ENCODE results near the gene NME3. TPM values are rescaled to one million over a fixed set of nuclear protein-coding genes. Genes with fewer than 3 reads are reported as not detected.

Gene NME3
- total and polyA plus RNA-seq, 2 of the 4 experiments (the other 2 are of a cell fraction) = 12.7 to 41.2 TPM

DNA sequence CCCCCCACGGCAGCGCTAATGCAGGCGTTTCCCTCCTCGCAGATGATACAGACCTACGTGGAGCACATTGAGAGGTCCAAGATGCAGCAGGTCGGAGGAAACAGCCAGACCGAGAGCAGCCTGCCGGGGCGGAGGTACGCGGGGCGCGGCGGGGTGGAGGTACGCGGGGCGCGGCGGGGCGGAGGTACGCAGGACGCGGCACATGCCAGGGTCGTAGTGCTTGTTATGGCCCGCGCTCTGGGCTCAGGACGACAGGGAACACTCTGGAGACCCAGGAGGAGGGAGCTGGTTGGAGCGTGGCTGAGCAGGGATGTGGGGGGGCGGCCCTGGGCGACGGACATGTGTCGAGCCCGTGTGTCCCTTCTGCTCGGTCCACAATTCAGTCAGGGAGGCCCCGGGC, 41.9 kb downstream of the NME3 start:
- DNase-seq (no peak), ATAC-seq (ENCODE audit: low read depth) (no peak)
- H3K36me3 ChIP-seq (ENCODE audit: control insufficient read depth, insufficient read depth, low read length) = peaks cover 67% of the 10 kb centered on the region
- no peak overlapping the region for H2AK5ac ChIP-seq (ENCODE audit: low read depth, low read length)
- no peaks in the 10 kb centered on the region for H3K27me3 ChIP-seq (ENCODE audit: control insufficient read depth, insufficient read depth, low read length)
- BruUV-seq (replicated peaks) = no TSS peak
- no peak overlapping the region for H3K4me3 ChIP-seq (ENCODE audit: insufficient read depth, low read depth, low read length)
- peaks cover 4% of the 10 kb centered on the region; the same call in 1 of the 2 replicates for H3K9me1 ChIP-seq (ENCODE audit: insufficient read depth, low read length)
- no peak overlapping the region for H3K14ac ChIP-seq (replicated peaks; ENCODE audit: low read depth, low read length)
- no peak overlapping the region for H3K23ac ChIP-seq (ENCODE audit: low read depth, low read length)
- no peak overlapping the region for H2BK5ac ChIP-seq (ENCODE audit: low read depth, low read length, poor library complexity, severe bottlenecking)
- dilution Hi-C loops (cut with HindIII; ENCODE audit: low sequenced_read_pairs, unreplicated experiment) (no loop called here), in situ Hi-C loops (cut with MboI; ENCODE audit: low sequenced_read_pairs) (no loop called here), intact Hi-C loops (cut with micrococcal nuclease) (no loop called here)
- no peak overlapping the region for H2AFZ ChIP-seq (replicated peaks; ENCODE audit: low read length, poor library complexity)
- no peak overlapping the region for H2BK20ac ChIP-seq (ENCODE audit: low read depth, low read length)
- no peak for TF ChIP-seq BHLHE40 (IDR thresholded peaks at IDR 0.05; ENCODE audit: low read depth, low read length)
- TF ChIP-seq, protein P1, sequence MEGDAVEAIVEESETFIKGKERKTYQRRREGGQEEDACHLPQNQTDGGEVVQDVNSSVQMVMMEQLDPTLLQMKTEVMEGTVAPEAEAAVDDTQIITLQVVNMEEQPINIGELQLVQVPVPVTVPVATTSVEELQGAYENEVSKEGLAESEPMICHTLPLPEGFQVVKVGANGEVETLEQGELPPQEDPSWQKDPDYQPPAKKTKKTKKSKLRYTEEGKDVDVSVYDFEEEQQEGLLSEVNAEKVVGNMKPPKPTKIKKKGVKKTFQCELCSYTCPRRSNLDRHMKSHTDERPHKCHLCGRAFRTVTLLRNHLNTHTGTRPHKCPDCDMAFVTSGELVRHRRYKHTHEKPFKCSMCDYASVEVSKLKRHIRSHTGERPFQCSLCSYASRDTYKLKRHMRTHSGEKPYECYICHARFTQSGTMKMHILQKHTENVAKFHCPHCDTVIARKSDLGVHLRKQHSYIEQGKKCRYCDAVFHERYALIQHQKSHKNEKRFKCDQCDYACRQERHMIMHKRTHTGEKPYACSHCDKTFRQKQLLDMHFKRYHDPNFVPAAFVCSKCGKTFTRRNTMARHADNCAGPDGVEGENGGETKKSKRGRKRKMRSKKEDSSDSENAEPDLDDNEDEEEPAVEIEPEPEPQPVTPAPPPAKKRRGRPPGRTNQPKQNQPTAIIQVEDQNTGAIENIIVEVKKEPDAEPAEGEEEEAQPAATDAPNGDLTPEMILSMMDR (conservative IDR thresholded peaks at IDR 0.05; ENCODE audit: low read depth, low read length) = no peak
- TF ChIP-seq CEBPB (IDR thresholded peaks at IDR 0.05; ENCODE audit: low read depth, low read length) = no peak
- TF ChIP-seq ELK1 (IDR thresholded peaks at IDR 0.05; ENCODE audit: borderline replicate concordance, low read depth, low read length) = no peak
- TF ChIP-seq POLR2A (IDR thresholded peaks at IDR 0.05; ENCODE audit: low read depth, low read length) = no peak
- TF ChIP-seq RFX5 (IDR thresholded peaks at IDR 0.05; ENCODE audit: low read depth, low read length) = no peak
- no peak overlapping the region for H4K91ac ChIP-seq (ENCODE audit: insufficient read depth, low read depth, low read length)
- H3K4ac ChIP-seq (ENCODE audit: low read depth, low read length) = no peak overlapping the region
- H2BK120ac ChIP-seq (ENCODE audit: low read depth, low read length) = no peak overlapping the region
- no peak overlapping the region for H4K8ac ChIP-seq (ENCODE audit: low read depth in 2 of 2, low read length in 2 of 2)
- no peak overlapping the region for H3K56ac ChIP-seq (ENCODE audit: extremely low read depth, insufficient read depth, low read length)
- no peak overlapping the region for H3K18ac ChIP-seq (ENCODE audit: low read depth, low read length)
- ChIA-PET POLR2A (ENCODE audit: unreplicated experiment) (no interaction called here), CTCF (no interaction called here)
- H4K5ac ChIP-seq (ENCODE audit: low read depth, low read length) = no peak overlapping the region
- H2AK9ac ChIP-seq (replicated peaks; ENCODE audit: low read depth, low read length, poor library complexity) = no peak overlapping the region
- no peak overlapping the region for H3K9ac ChIP-seq (ENCODE audit: low read depth, low read length)
- H4K20me1 ChIP-seq (ENCODE audit: insufficient read depth, low read length) = peaks cover 24% of the 10 kb centered on the region
- H3K4me1 ChIP-seq (ENCODE audit: control insufficient read depth, insufficient read depth, low read length) = no peaks in the 10 kb centered on the region
- H3K9me3 ChIP-seq (ENCODE audit: control insufficient read depth, insufficient read depth, low read length) = no peaks in the 10 kb centered on the region
- no peak overlapping the region for H2BK15ac ChIP-seq (ENCODE audit: low read depth, low read length)
- H3K79me1 ChIP-seq (ENCODE audit: low read depth in 1 of 2, low read length in 2 of 2) = peaks cover 12 to 47% of the 10 kb centered on the region in 2 experiments; a peak in 3 of 4 replicates
- WGBS, 2 experiments (ENCODE audit: extremely low coverage in 2 of 2, insufficient read length in 1 of 2) = 96% methylated on average over 24 of the region's 35 CpGs; no CpG with 5 or more reads in 1 of the 2 experiments
- no peak overlapping the region for H3K27ac ChIP-seq (ENCODE audit: insufficient read depth, low read length)
- H3K4me2 ChIP-seq (ENCODE audit: low read depth, low read length) = no peak overlapping the region
